Right lobe of liver (tissue), 4 donors: ENCODE measurements around the gene CD151.

Source experiments
- CTCF ChIP-seq, 4 donors: fragments of 200-600 bp in 3 of 4; fragments of 450-650 bp in 1 of 4; IDR thresholded peaks; one replicate each; pipeline versions ENCODE4 v1.5.1 to v1.8.0; 2016 to 2022; ENCODE audit warnings: antibody characterized with exemption in 4 of 4, mild to moderate bottlenecking in 2 of 4
- POLR2A ChIP-seq: fragments of 450-650 bp; IDR thresholded peaks from one replicate; pipeline ENCODE4 v1.6.1; 2017; ENCODE audit warnings: antibody characterized with exemption, mild to moderate bottlenecking
- donor health status: DM: no; HTN: no; CAD: no.
- donor health status: DM: no; HTN: no; CAD: no.
- donor health status: DM: no; HTN: yes; CAD: no.

GRCh38 chr11:872799-873198 is 40.0 kb downstream of the CD151 start:
- no peak for TF ChIP-seq CTCF (IDR thresholded peaks at IDR 0.05)
- TF ChIP-seq POLR2A = no peak
